ENCODE data around the gene TNFSF13.

The TNFSF13 gene

GRCh38 chr17:7528842-7529241, 29.7 kb upstream of the TNFSF13 start:
- Histone ChIP-seq H3K36me3 (ENCODE audit: control insufficient read depth in 1 of 2, insufficient read depth in 2 of 2, low read length in 2 of 2) (no peaks in the 10 kb centered on the region), H3K9ac (ENCODE audit: low read depth in 1 of 2, low read length in 2 of 2) (no peak overlapping the region), H3K9me3 (ENCODE audit: control insufficient read depth in 1 of 2, low read length in 2 of 2) (peaks cover 7 to 8% of the 10 kb centered on the region in 2 donors), H3K27me3 (ENCODE audit: control insufficient read depth in 1 of 2, insufficient read depth in 2 of 2, low read length in 2 of 2) (no peaks in the 10 kb centered on the region), H3K27ac (ENCODE audit: low read depth, low read length) (no peak overlapping the region), H3K4me1 (ENCODE audit: control insufficient read depth in 1 of 2, insufficient read depth in 2 of 2, low read length in 2 of 2) (peaks cover 0 to 5% of the 10 kb centered on the region in 2 donors), H3K4me3 (ENCODE audit: low read depth in 1 of 2, low read length in 2 of 2) (no peak overlapping the region)

GRCh38 chr17:7530023-7530900, 28.3 kb upstream of the TNFSF13 start:
- Histone ChIP-seq H3K27ac (ENCODE audit: low read depth, low read length) (no peak overlapping the region), H3K36me3 (ENCODE audit: control insufficient read depth in 1 of 2, insufficient read depth in 2 of 2, low read length in 2 of 2) (no peaks in the 10 kb centered on the region), H3K9ac (ENCODE audit: low read depth in 1 of 2, low read length in 2 of 2) (no peak overlapping the region), H3K27me3 (ENCODE audit: control insufficient read depth in 1 of 2, insufficient read depth in 2 of 2, low read length in 2 of 2) (no peaks in the 10 kb centered on the region), H3K9me3 (ENCODE audit: control insufficient read depth in 1 of 2, low read length in 2 of 2) (peaks cover 7 to 8% of the 10 kb centered on the region in 2 donors), H3K4me1 (ENCODE audit: control insufficient read depth in 1 of 2, insufficient read depth in 2 of 2, low read length in 2 of 2) (peaks cover 0 to 5% of the 10 kb centered on the region in 2 donors), H3K4me3 (ENCODE audit: low read depth in 1 of 2, low read length in 2 of 2) (no peak overlapping the region)

GRCh38 chr17:7538050-7538449, 20.5 kb upstream of the TNFSF13 start:
- no peaks in the 10 kb centered on the region for H3K36me3 ChIP-seq (ENCODE audit: control insufficient read depth in 1 of 2, insufficient read depth in 2 of 2, low read length in 2 of 2)
- H3K27ac ChIP-seq (ENCODE audit: low read depth, low read length), result no peak overlapping the region
- H3K9me3 ChIP-seq (ENCODE audit: control insufficient read depth in 1 of 2, low read length in 2 of 2), result peaks cover 5 to 14% of the 10 kb centered on the region in 2 donors
- peaks cover 0 to under 1% of the 10 kb centered on the region in 2 donors for H3K4me1 ChIP-seq (ENCODE audit: control insufficient read depth in 1 of 2, insufficient read depth in 2 of 2, low read length in 2 of 2)
- no peaks in the 10 kb centered on the region for H3K27me3 ChIP-seq (ENCODE audit: control insufficient read depth in 1 of 2, insufficient read depth in 2 of 2, low read length in 2 of 2)
- no peak overlapping the region for H3K4me3 ChIP-seq (ENCODE audit: low read depth in 1 of 2, low read length in 2 of 2)
- no peak overlapping the region for H3K9ac ChIP-seq (ENCODE audit: low read depth in 1 of 2, low read length in 2 of 2)

GRCh38 chr17:7538891-7539545, 19.5 kb upstream of the TNFSF13 start:
- Histone ChIP-seq H3K9me3 (ENCODE audit: control insufficient read depth in 1 of 2, low read length in 2 of 2) (peaks cover 5 to 14% of the 10 kb centered on the region in 2 donors), H3K27me3 (ENCODE audit: control insufficient read depth in 1 of 2, insufficient read depth in 2 of 2, low read length in 2 of 2) (no peaks in the 10 kb centered on the region), H3K9ac (ENCODE audit: low read depth in 1 of 2, low read length in 2 of 2) (no peak overlapping the region), H3K27ac (ENCODE audit: low read depth, low read length) (no peak overlapping the region), H3K4me3 (ENCODE audit: low read depth in 1 of 2, low read length in 2 of 2) (no peak overlapping the region), H3K36me3 (ENCODE audit: control insufficient read depth in 1 of 2, insufficient read depth in 2 of 2, low read length in 2 of 2) (no peaks in the 10 kb centered on the region), H3K4me1 (ENCODE audit: control insufficient read depth in 1 of 2, insufficient read depth in 2 of 2, low read length in 2 of 2) (no peaks in the 10 kb centered on the region)

- no peaks in the 10 kb centered on the region for H3K4me1 ChIP-seq (ENCODE audit: control insufficient read depth in 1 of 2, insufficient read depth in 2 of 2, low read length in 2 of 2)
- peaks cover 5 to 14% of the 10 kb centered on the region in 2 donors for H3K9me3 ChIP-seq (ENCODE audit: control insufficient read depth in 1 of 2, low read length in 2 of 2)
- no peak overlapping the region for H3K4me3 ChIP-seq (ENCODE audit: low read depth in 1 of 2, low read length in 2 of 2)
- no peaks in the 10 kb centered on the region for H3K36me3 ChIP-seq (ENCODE audit: control insufficient read depth in 1 of 2, insufficient read depth in 2 of 2, low read length in 2 of 2)
- H3K27ac ChIP-seq (ENCODE audit: low read depth, low read length), result no peak overlapping the region
- no peaks in the 10 kb centered on the region for H3K27me3 ChIP-seq (ENCODE audit: control insufficient read depth in 1 of 2, insufficient read depth in 2 of 2, low read length in 2 of 2)
- H3K9ac ChIP-seq (ENCODE audit: low read depth in 1 of 2, low read length in 2 of 2), result no peak overlapping the region
Observed at GRCh38 chr17:7541074-7541621, 17.4 kb upstream of the TNFSF13 start.

- Histone ChIP-seq H3K4me3 (ENCODE audit: low read depth in 1 of 2, low read length in 2 of 2) (no peak overlapping the region), H3K9me3 (ENCODE audit: control insufficient read depth in 1 of 2, low read length in 2 of 2) (no peaks in the 10 kb centered on the region), H3K27ac (ENCODE audit: low read depth, low read length) (no peak overlapping the region), H3K36me3 (ENCODE audit: control insufficient read depth in 1 of 2, insufficient read depth in 2 of 2, low read length in 2 of 2) (no peaks in the 10 kb centered on the region), H3K27me3 (ENCODE audit: control insufficient read depth in 1 of 2, insufficient read depth in 2 of 2, low read length in 2 of 2) (no peaks in the 10 kb centered on the region), H3K9ac (ENCODE audit: low read depth in 1 of 2, low read length in 2 of 2) (no peak overlapping the region), H3K4me1 (ENCODE audit: control insufficient read depth in 1 of 2, insufficient read depth in 2 of 2, low read length in 2 of 2) (peaks cover 8 to 15% of the 10 kb centered on the region in 2 donors)
Observed at GRCh38 chr17:7544911-7545310, 13.6 kb upstream of the TNFSF13 start.

GRCh38 chr17:7548585-7549400, 9.8 kb upstream of the TNFSF13 start, which contains the start of gene TNFSF12:
TSS of gene TNFSF12 (plus strand) at chr17:7549058. CDS start at chr17:7549154, 96 bp downstream.
- H3K36me3 ChIP-seq (ENCODE audit: control insufficient read depth in 1 of 2, insufficient read depth in 2 of 2, low read length in 2 of 2), result no peaks in the 10 kb centered on the region
- H3K9me3 ChIP-seq (ENCODE audit: control insufficient read depth in 1 of 2, low read length in 2 of 2), result no peaks in the 10 kb centered on the region
- H3K9ac ChIP-seq (ENCODE audit: low read depth in 1 of 2, low read length in 2 of 2), result peak within 1 kb of the TSS; percentile 68 to 70
- no peaks in the 10 kb centered on the region for H3K27me3 ChIP-seq (ENCODE audit: control insufficient read depth in 1 of 2, insufficient read depth in 2 of 2, low read length in 2 of 2)
- peak within 1 kb of the TSS; percentile 72 to 77 for H3K4me3 ChIP-seq (ENCODE audit: low read depth in 1 of 2, low read length in 2 of 2)
- H3K4me1 ChIP-seq (ENCODE audit: control insufficient read depth in 1 of 2, insufficient read depth in 2 of 2, low read length in 2 of 2), result peaks cover 32 to 35% of the 10 kb centered on the region in 2 donors
- H3K27ac ChIP-seq (ENCODE audit: low read depth, low read length), result peak within 1 kb of the TSS; percentile 75

- H3K27me3 ChIP-seq (ENCODE audit: control insufficient read depth in 1 of 2, insufficient read depth in 2 of 2, low read length in 2 of 2), result no peaks in the 10 kb centered on the region
- peak overlapping the region; percentile 68 to 70 for H3K9ac ChIP-seq (ENCODE audit: low read depth in 1 of 2, low read length in 2 of 2)
- peaks cover 34 to 35% of the 10 kb centered on the region in 2 donors for H3K4me1 ChIP-seq (ENCODE audit: control insufficient read depth in 1 of 2, insufficient read depth in 2 of 2, low read length in 2 of 2)
- peak overlapping the region; percentile 75 for H3K27ac ChIP-seq (ENCODE audit: low read depth, low read length)
- no peaks in the 10 kb centered on the region for H3K36me3 ChIP-seq (ENCODE audit: control insufficient read depth in 1 of 2, insufficient read depth in 2 of 2, low read length in 2 of 2)
- H3K4me3 ChIP-seq (ENCODE audit: low read depth in 1 of 2, low read length in 2 of 2), result peak overlapping the region; percentile 72 to 77
- H3K9me3 ChIP-seq (ENCODE audit: control insufficient read depth in 1 of 2, low read length in 2 of 2), result no peaks in the 10 kb centered on the region
Observed at GRCh38 chr17:7549401-7550055, 9.0 kb upstream of the TNFSF13 start.

GRCh38 chr17:7550344-7550743, 8.2 kb upstream of the TNFSF13 start:
- Histone ChIP-seq H3K4me1 (ENCODE audit: control insufficient read depth in 1 of 2, insufficient read depth in 2 of 2, low read length in 2 of 2) (peaks cover 34 to 35% of the 10 kb centered on the region in 2 donors), H3K9me3 (ENCODE audit: control insufficient read depth in 1 of 2, low read length in 2 of 2) (no peaks in the 10 kb centered on the region), H3K4me3 (ENCODE audit: low read depth in 1 of 2, low read length in 2 of 2) (no peak overlapping the region), H3K27ac (ENCODE audit: low read depth, low read length) (no peak overlapping the region), H3K36me3 (ENCODE audit: control insufficient read depth in 1 of 2, insufficient read depth in 2 of 2, low read length in 2 of 2) (no peaks in the 10 kb centered on the region), H3K27me3 (ENCODE audit: control insufficient read depth in 1 of 2, insufficient read depth in 2 of 2, low read length in 2 of 2) (no peaks in the 10 kb centered on the region), H3K9ac (ENCODE audit: low read depth in 1 of 2, low read length in 2 of 2) (no peak overlapping the region)
